ENCODE measurements around the gene CSNK2A1.

The CSNK2A1 gene

GRCh38 chr20:568097-568652 lies 24.6 kb upstream of the CSNK2A1 start:
- in situ Hi-C loops (cut with MboI; ENCODE audit: low sequenced_read_pairs), result no loop called here

- in situ Hi-C loops (cut with MboI; ENCODE audit: low sequenced_read_pairs), result loop anchor here (5.0 kb wide), 2 partner anchors 88 to 173 kb away; partner anchors contain the start of gene SRXN1
These were observed 20.6 kb upstream of the CSNK2A1 start for GRCh38 chr20:564192-564591.

- in situ Hi-C loops (cut with MboI; ENCODE audit: low sequenced_read_pairs), result loop anchor here (5.0 kb wide), 2 partner anchors 89 to 174 kb away; partner anchors contain the start of gene SRXN1
These were observed 19.6 kb upstream of the CSNK2A1 start for GRCh38 chr20:563187-563586.

DNA sequence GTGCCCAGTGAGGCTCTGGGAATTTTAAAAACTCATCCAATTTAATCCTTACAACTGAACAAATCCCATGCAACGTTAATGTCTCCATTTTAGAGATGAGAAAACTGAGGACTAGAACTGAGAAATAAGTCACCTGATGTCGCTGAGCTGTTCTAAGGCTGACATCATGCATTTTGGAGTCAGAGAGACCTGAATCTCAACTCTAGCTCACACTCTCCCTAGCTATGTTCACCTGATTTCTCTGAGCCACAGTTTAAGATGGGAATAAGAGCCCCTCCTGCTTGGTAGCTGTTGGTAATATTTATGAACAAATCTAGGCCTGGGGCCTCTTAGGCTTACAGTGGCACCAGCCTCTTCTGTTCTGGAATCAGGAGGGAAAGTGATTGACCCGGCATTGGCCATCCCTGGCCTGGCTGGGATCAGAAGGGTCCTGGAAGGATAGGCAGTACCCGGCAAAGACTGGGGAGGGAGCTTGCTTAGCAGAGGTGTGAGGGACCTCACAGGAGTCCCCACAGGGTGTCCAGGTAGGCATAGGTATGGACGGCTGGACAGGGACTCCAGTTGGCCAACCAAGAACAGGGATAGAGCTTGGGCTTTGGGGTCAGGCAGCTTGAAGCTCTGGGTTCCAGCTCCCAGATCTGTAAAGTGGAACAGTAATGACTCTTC lies 18.8 kb upstream of the CSNK2A1 start:
- in situ Hi-C loops (cut with MboI; ENCODE audit: low sequenced_read_pairs), result loop anchor here (5.0 kb wide), 2 partner anchors 90 to 175 kb away; partner anchors contain the start of gene SRXN1

DNA sequence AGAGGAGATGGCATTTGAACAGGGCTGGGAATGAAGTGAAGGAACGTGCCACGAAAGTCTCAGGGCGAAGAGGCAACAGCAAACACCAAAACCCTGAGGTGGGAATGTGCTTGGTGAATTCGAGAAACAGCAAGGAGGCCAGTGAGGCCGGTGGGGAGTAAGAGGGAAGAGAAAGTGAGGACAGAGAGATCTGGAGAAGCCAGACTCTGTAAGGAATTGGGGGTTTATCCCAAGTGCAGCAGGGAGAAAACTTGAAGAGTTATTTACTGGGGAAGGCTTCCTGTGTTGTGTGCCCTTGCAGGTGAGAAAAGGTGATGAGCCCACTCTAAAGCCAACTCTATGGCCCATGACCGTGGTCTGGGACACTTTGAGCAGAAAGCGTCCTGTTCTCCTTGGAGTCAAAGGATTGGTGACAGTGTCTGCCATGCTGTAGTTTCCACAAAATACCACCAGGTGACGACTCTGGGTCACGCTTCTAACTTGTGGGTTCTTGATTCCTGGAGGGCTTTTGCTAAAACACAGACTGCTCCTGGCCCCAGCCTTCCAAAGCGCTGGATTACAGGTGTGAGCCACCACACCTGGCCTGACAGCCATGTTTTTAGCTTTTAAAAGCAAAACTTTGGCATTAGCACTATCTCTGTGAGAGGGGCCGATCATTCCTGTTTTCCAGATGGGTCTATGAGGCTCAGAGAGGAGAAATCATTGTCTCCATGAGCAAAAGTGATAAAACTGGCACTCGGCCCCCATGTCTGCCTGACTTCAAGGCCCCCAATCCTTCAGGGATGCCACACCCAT lies 18.0 kb upstream of the CSNK2A1 start:
- in situ Hi-C loops (cut with MboI; ENCODE audit: low sequenced_read_pairs), result loop anchor here (5.0 kb wide), 2 partner anchors 91 to 176 kb away; partner anchors contain the start of gene SRXN1

GRCh38 chr20:560680-561079 lies 17.1 kb upstream of the CSNK2A1 start:
- in situ Hi-C loops (cut with MboI; ENCODE audit: low sequenced_read_pairs), result loop anchor here (5.0 kb wide), 2 partner anchors 92 to 177 kb away; partner anchors contain the start of gene SRXN1

DNA sequence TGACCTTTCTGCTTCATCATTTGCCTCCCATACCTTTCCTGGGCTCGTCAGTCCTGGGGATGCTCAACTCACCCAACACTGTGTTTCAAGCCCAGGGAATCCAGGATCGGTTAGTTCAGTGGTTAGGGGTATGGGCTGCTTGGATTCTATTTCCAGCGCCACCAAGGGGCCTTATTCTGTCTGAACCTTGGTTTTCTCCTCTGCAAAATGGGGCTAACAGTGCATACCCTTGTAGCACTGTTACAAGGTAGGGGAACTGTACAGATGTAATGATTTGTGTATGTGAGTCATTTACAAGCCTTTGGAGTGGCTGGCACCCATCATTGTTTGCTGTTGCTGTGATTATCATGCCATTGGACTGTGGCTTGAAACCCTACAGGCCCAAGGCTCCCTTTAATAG lies 14.5 kb upstream of the CSNK2A1 start:
- in situ Hi-C loops (cut with MboI; ENCODE audit: low sequenced_read_pairs), result no loop called here

DNA sequence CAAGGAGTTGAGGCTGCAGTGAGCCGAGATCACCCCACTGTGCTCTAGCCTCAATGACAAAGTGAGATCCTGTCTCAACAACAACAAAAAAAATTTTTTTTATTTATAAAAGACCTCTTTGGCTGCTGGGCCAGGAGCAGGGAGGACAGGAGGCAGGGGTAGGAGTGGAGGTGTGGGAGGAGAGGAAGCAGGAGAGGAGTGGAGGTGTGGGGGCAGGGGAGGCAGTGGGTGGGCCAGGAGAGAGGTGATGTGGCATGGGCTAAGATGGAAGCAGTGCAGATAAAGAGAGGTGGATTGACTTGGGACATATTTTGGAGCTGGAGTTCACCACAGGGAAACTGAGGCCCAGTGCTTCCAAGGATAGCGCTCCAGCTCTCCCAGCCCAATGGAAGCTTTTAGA lies 13.4 kb upstream of the CSNK2A1 start:
- in situ Hi-C loops (cut with MboI; ENCODE audit: low sequenced_read_pairs), result no loop called here

- in situ Hi-C loops (cut with MboI; ENCODE audit: low sequenced_read_pairs), result no loop called here
These were observed 12.4 kb upstream of the CSNK2A1 start for GRCh38 chr20:555976-556385.

- in situ Hi-C loops (cut with MboI; ENCODE audit: low sequenced_read_pairs), result no loop called here
These were observed 7.0 kb upstream of the CSNK2A1 start for GRCh38 chr20:550611-551010.

- in situ Hi-C loops (cut with MboI; ENCODE audit: low sequenced_read_pairs), result no loop called here
These were observed 6.3 kb upstream of the CSNK2A1 start for GRCh38 chr20:549722-550496.

- in situ Hi-C loops (cut with MboI; ENCODE audit: low sequenced_read_pairs), result no loop called here
These were observed 5.3 kb upstream of the CSNK2A1 start for GRCh38 chr20:548906-549305.

DNA sequence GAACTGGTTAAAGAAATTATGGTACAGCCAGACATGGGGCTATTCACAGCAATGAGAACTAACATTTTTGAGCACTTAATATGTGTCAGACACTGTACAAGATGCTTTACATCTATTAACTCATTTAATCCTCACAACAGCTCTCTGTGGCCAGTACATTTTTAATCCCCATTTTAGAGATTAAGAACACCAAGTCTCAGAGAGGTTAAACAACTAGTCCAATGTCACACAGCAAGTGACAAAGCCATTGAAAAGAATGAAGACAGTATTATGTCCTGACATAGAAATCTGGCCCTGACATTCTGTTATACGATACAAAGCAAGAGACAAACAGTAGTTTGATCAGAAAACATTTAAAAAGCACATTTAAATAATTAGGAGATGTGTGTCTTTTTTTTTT lies 3.8 kb upstream of the CSNK2A1 start:
- in situ Hi-C loops (cut with MboI; ENCODE audit: low sequenced_read_pairs), result no loop called here

DNA sequence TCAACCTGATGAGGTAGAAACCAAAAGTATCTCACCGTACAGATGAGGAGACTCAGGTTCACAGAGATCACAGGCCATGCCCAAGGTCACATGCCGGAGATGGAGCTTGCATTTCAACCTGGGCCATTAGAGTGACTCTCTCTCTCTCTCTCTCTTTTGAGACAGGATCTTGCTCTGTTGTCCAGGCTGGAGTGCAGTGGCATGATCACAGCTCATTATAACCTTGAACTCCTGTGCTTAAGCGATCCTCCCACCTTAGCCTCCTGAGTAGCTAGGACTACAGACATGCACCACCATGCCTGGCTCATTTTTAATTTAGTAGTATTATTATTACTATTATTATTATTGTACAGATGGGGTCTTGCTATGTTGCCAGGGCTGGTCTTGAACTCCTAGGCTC lies 2.8 kb upstream of the CSNK2A1 start:
- in situ Hi-C loops (cut with MboI; ENCODE audit: low sequenced_read_pairs), result no loop called here

DNA sequence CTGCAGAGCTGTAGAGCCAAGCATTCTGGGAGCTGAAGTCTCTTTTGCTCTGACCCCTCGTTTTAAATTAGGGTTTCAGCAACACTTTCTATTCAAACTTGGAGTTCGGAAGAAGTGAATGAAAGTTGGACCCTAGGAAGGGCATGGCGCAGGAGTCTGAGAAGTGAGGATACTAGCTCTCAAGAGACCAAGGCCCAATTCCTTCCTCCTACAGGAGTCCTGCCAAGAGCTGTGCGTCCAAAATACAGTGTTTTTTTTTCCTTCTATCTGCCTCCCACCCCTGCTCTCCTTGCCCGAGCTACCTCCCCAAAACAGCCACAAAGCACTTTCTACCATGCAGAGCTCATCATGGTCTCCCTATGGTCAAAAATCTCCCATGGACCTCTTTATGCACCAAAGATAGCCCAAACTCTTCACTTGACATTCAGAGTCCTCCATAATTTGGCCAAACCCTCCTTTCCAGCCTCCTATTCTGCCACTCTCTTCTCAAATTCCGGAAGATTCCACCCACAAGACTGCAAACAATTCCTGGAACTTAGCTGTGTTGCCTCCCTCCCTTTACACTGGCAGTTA lies 649 bp upstream of the CSNK2A1 start:
- in situ Hi-C loops (cut with MboI; ENCODE audit: low sequenced_read_pairs), result no loop called here

DNA sequence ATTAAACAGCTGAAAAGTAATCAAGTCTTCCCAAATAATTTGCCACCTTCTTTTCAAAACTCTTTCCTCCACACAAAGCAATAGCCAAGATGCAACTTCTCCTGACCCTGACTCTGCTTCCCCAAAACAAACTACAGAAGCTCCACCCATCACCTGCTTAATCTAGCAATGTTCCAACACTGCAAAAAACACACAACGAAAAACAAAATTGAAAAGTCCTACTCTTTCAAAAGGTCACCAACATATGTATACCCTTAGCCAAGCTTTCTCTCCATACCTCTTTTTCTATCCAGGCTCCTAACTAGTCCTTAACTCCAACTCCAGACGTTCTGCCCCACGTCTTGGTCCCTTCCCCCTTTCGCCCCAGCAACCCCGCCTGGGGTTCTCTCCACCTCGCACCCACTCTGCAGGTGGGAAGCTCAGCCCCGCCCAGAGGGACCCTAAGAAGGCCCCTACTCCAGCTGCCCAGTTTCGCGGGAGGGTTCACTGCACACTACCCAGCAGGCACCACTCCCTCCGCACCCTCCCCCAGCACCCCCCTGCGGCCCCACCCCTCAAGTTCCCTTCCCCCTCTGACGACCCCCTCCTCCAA lies 717 bp downstream of the CSNK2A1 start:
- in situ Hi-C loops (cut with MboI; ENCODE audit: low sequenced_read_pairs), result no loop called here

GRCh38 chr20:540391-541201 lies 3.0 kb downstream of the CSNK2A1 start:
- in situ Hi-C loops (cut with MboI; ENCODE audit: low sequenced_read_pairs), result no loop called here

DNA sequence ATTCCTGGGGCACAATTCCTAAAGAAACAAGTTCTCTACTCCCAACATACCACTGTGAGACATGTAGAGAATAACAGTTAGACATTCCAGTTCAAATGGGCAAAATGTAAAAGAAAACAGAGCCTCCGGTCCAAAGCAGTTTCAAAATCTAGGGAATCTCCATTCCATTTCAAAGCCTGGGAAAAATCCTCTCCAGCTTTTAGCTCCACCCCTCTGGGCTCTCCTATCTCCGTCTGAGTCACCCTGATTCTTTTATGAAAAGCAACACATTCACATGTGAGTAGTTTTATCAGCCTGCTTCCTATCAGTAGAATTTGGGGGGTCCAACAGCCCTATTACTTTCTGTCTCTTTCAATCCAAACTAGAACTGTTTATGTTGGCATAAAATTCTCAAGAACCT lies 3.7 kb downstream of the CSNK2A1 start:
- in situ Hi-C loops (cut with MboI; ENCODE audit: low sequenced_read_pairs), result no loop called here

- in situ Hi-C loops (cut with MboI; ENCODE audit: low sequenced_read_pairs), result no loop called here
These were observed 4.4 kb downstream of the CSNK2A1 start for GRCh38 chr20:539191-539590.
